HG02798 (cell line): Measurements from ENCODE around the gene MSL1.

ENCODE experiments used
- ATAC-seq: cut with Tn5 transposase; IDR thresholded peaks from one replicate; pipeline ENCODE4 v1.9.1; 2021; ENCODE audit warnings: mild to moderate bottlenecking; ENCODE audit not compliant: unreplicated experiment, poor library complexity

The MSL1 gene

GRCh38 chr17:40103071-40103661 lies 18.6 kb upstream of the MSL1 start:
- no peak for ATAC-seq

GRCh38 chr17:40103688-40104087 lies 18.1 kb upstream of the MSL1 start:
- ATAC-seq = no peak

GRCh38 chr17:40104594-40105486 lies 16.9 kb upstream of the MSL1 start:
- no peak for ATAC-seq

GRCh38 chr17:40105861-40106759 lies 15.7 kb upstream of the MSL1 start:
- no peak for ATAC-seq

GRCh38 chr17:40106760-40107521 lies 14.8 kb upstream of the MSL1 start:
- no peak for ATAC-seq

- ATAC-seq = no peak
These were observed 14.1 kb upstream of the MSL1 start for GRCh38 chr17:40107522-40108174.

GRCh38 chr17:40108970-40109824 lies 12.6 kb upstream of the MSL1 start:
- no peak for ATAC-seq

GRCh38 chr17:40110026-40110845 lies 11.5 kb upstream of the MSL1 start:
- no peak for ATAC-seq

- peak; percentile 44 for ATAC-seq
These were observed 10.3 kb upstream of the MSL1 start for GRCh38 chr17:40111221-40112128.

GRCh38 chr17:40112191-40112711 lies 9.5 kb upstream of the MSL1 start:
- ATAC-seq = no peak

- ATAC-seq = no peak
These were observed 9.1 kb upstream of the MSL1 start for GRCh38 chr17:40112718-40113109.

- ATAC-seq = peak; percentile 90
These were observed 8.5 kb upstream of the MSL1 start for GRCh38 chr17:40113110-40113906.

- no peak for ATAC-seq
These were observed 7.9 kb upstream of the MSL1 start for GRCh38 chr17:40113907-40114245.

- ATAC-seq = no peak
These were observed 6.7 kb upstream of the MSL1 start for GRCh38 chr17:40115101-40115436.

- ATAC-seq = peak; percentile 43
These were observed 596 bp downstream of the MSL1 start for GRCh38 chr17:40122136-40122998.
